HepG2 (cell line): ENCODE measurements around the gene ALDH1A1. TPM values are rescaled to one million over a fixed set of nuclear protein-coding genes. Genes with fewer than 3 reads are reported as not detected.

Experiments used
- EZH2 ChIP-seq: conservative IDR thresholded peaks from 2 replicates; pipeline ENCODE4 v1.6.1; 2012; ENCODE audit warnings: mild to moderate bottlenecking, low read depth, low read length, moderate library complexity
- MZF1 ChIP-seq: sonication (generic); formaldehyde crosslinking; IDR thresholded peaks from 2 replicates; pipeline ENCODE4 v1.8.1; 2023; ENCODE audit warnings: mild to moderate bottlenecking, missing genetic modification reagents, borderline replicate concordance
- RFX1 ChIP-seq: fragments of 450-650 bp; IDR thresholded peaks from 2 replicates; pipeline ENCODE4 v1.6.1; 2017
- SNRNP70 ChIP-seq: fragments of 200-400 bp; formaldehyde crosslinking; IDR thresholded peaks from 2 replicates; pipeline ENCODE4 v1.6.1; 2017; ENCODE audit warnings: mild to moderate bottlenecking, low read depth, low read length, moderate library complexity
- ZNF335 ChIP-seq: sonication (generic); formaldehyde crosslinking; IDR thresholded peaks from 2 replicates; pipeline ENCODE4 v1.4.0; 2020; ENCODE audit warnings: missing genetic modification reagents
- ZNF367 ChIP-seq: sonication (generic); formaldehyde crosslinking; IDR thresholded peaks from 2 replicates; pipeline ENCODE4 v1.4.0; 2020; ENCODE audit warnings: missing genetic modification reagents, borderline replicate concordance
- ZNF605 ChIP-seq: sonication (generic); formaldehyde crosslinking; IDR thresholded peaks from 2 replicates; pipeline ENCODE4 v1.8.0; 2022; ENCODE audit warnings: mild to moderate bottlenecking, missing genetic modification reagents
- polyA plus RNA-seq, 8 experiments: library from polyadenylated mRNA; depleted of rRNA in 3 of 8; stranded (reverse) in 7 of 8; unstranded in 1 of 8; fragments of >200 nt; fragmentation: Illumina TruSeq in 4 of 8; extraction: Trizol in 4 of 8; gene quantifications; 2 replicates each; pipeline versions ENCODE4 v1.2.1 to v1.2.3, GENCODE V29; 2011 to 2016; ENCODE audit warnings: low read depth in 4 of 8, missing spikeins in 1 of 8, mixed read lengths in 1 of 8; ENCODE audit not compliant: insufficient read depth in 1 of 8
- total RNA-seq, 5 experiments: library from RNA; depleted of rRNA; stranded (reverse); fragments of >200 nt; fragmentation: Illumina TruSeq; extraction: Trizol; gene quantifications; 2 replicates each; pipeline ENCODE4 v1.2.3, GENCODE V29; 2016; ENCODE audit warnings: low read depth in 1 of 5
- TF ChIP-seq, protein P1 (sequence below): sonication (generic); formaldehyde crosslinking; IDR thresholded peaks from 2 replicates; pipeline ENCODE4 v1.4.0; 2020; ENCODE audit warnings: mild to moderate bottlenecking, missing genetic modification reagents
- TF ChIP-seq, protein P2 (sequence below): sonication (generic); formaldehyde crosslinking; conservative IDR thresholded peaks from 2 replicates; pipeline ENCODE4 v1.8.0; 2022; ENCODE audit warnings: low read depth, missing genetic modification reagents
- TF ChIP-seq, protein P3 (sequence below): sonication (generic); formaldehyde crosslinking; IDR thresholded peaks from 2 replicates; pipeline ENCODE4 v1.4.0; 2020; ENCODE audit warnings: missing genetic modification reagents
- TF ChIP-seq, protein P4 (sequence below): sonication (generic); formaldehyde crosslinking; IDR thresholded peaks from 2 replicates; pipeline ENCODE4 v1.4.0; 2020; ENCODE audit warnings: missing genetic modification reagents, borderline replicate concordance

The ALDH1A1 gene
- total and polyA plus RNA-seq, 2 of the 13 experiments (the other 11 are each of a cell fraction or from before 2014, with no cell fraction given): 88.2 to 439 TPM

DNA sequence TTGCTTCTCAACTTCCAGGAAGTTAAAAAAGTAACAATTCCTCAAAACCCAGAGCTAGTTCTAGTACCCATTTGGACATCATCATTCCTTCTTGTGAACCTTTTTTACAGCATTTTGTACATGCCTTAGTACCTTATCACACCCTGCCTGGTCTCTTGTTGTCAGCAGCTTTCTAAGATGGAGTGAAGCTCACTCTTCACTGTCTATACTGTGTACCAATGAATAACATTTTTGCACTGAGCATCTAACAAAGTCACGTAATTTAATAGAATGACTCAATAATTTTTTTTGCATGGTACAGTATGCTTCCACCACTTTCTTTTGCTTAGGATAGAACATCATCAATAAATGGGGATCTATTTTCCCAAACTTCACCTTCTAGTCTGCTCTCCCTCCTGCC, 29.8 kb downstream of the ALDH1A1 start (continued):
- TF ChIP-seq, protein P1, sequence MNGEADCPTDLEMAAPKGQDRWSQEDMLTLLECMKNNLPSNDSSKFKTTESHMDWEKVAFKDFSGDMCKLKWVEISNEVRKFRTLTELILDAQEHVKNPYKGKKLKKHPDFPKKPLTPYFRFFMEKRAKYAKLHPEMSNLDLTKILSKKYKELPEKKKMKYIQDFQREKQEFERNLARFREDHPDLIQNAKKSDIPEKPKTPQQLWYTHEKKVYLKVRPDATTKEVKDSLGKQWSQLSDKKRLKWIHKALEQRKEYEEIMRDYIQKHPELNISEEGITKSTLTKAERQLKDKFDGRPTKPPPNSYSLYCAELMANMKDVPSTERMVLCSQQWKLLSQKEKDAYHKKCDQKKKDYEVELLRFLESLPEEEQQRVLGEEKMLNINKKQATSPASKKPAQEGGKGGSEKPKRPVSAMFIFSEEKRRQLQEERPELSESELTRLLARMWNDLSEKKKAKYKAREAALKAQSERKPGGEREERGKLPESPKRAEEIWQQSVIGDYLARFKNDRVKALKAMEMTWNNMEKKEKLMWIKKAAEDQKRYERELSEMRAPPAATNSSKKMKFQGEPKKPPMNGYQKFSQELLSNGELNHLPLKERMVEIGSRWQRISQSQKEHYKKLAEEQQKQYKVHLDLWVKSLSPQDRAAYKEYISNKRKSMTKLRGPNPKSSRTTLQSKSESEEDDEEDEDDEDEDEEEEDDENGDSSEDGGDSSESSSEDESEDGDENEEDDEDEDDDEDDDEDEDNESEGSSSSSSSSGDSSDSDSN (CRISPR knock-in tag): no peak
- TF ChIP-seq ZNF335 (CRISPR knock-in tag) (no peak), MZF1 (CRISPR knock-in tag) (no peak), SNRNP70 (no peak), ZNF367 (CRISPR knock-in tag) (no peak), ZNF605 (CRISPR knock-in tag) (no peak), RFX1 (no peak), EZH2 (no peak)
- TF ChIP-seq, protein P2, sequence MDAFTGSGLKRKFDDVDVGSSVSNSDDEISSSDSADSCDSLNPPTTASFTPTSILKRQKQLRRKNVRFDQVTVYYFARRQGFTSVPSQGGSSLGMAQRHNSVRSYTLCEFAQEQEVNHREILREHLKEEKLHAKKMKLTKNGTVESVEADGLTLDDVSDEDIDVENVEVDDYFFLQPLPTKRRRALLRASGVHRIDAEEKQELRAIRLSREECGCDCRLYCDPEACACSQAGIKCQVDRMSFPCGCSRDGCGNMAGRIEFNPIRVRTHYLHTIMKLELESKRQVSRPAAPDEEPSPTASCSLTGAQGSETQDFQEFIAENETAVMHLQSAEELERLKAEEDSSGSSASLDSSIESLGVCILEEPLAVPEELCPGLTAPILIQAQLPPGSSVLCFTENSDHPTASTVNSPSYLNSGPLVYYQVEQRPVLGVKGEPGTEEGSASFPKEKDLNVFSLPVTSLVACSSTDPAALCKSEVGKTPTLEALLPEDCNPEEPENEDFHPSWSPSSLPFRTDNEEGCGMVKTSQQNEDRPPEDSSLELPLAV: no peak
- TF ChIP-seq, protein P3, sequence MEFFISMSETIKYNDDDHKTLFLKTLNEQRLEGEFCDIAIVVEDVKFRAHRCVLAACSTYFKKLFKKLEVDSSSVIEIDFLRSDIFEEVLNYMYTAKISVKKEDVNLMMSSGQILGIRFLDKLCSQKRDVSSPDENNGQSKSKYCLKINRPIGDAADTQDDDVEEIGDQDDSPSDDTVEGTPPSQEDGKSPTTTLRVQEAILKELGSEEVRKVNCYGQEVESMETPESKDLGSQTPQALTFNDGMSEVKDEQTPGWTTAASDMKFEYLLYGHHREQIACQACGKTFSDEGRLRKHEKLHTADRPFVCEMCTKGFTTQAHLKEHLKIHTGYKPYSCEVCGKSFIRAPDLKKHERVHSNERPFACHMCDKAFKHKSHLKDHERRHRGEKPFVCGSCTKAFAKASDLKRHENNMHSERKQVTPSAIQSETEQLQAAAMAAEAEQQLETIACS (CRISPR knock-in tag): no peak
- TF ChIP-seq, protein P4, sequence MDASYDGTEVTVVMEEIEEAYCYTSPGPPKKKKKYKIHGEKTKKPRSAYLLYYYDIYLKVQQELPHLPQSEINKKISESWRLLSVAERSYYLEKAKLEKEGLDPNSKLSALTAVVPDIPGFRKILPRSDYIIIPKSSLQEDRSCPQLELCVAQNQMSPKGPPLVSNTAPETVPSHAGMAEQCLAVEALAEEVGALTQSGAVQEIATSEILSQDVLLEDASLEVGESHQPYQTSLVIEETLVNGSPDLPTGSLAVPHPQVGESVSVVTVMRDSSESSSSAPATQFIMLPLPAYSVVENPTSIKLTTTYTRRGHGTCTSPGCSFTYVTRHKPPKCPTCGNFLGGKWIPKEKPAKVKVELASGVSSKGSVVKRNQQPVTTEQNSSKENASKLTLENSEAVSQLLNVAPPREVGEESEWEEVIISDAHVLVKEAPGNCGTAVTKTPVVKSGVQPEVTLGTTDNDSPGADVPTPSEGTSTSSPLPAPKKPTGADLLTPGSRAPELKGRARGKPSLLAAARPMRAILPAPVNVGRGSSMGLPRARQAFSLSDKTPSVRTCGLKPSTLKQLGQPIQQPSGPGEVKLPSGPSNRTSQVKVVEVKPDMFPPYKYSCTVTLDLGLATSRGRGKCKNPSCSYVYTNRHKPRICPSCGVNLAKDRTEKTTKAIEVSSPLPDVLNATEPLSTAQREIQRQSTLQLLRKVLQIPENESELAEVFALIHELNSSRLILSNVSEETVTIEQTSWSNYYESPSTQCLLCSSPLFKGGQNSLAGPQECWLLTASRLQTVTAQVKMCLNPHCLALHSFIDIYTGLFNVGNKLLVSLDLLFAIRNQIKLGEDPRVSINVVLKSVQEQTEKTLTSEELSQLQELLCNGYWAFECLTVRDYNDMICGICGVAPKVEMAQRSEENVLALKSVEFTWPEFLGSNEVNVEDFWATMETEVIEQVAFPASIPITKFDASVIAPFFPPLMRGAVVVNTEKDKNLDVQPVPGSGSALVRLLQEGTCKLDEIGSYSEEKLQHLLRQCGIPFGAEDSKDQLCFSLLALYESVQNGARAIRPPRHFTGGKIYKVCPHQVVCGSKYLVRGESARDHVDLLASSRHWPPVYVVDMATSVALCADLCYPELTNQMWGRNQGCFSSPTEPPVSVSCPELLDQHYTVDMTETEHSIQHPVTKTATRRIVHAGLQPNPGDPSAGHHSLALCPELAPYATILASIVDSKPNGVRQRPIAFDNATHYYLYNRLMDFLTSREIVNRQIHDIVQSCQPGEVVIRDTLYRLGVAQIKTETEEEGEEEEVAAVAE (CRISPR knock-in tag): no peak
